Testis (tissue), 2 donors: ENCODE measurements around the gene NOXRED1.

ENCODE experiments used
- CTCF ChIP-seq, 3 experiments: fragments of 450-650 bp in 2 of 3; fragments of 200-600 bp in 1 of 3; sonication (generic) in 1 of 3; IDR thresholded peaks; one replicate each; pipeline ENCODE4 v1.5.1; 2016 to 2019; ENCODE audit warnings: antibody characterized with exemption in 3 of 3, mild to moderate bottlenecking in 2 of 3, moderate library complexity in 1 of 3
- POLR2A ChIP-seq: fragments of 450-650 bp; IDR thresholded peaks from one replicate; pipeline ENCODE4 v1.6.1; 2017; ENCODE audit warnings: antibody characterized with exemption, mild to moderate bottlenecking, moderate library complexity

DNA sequence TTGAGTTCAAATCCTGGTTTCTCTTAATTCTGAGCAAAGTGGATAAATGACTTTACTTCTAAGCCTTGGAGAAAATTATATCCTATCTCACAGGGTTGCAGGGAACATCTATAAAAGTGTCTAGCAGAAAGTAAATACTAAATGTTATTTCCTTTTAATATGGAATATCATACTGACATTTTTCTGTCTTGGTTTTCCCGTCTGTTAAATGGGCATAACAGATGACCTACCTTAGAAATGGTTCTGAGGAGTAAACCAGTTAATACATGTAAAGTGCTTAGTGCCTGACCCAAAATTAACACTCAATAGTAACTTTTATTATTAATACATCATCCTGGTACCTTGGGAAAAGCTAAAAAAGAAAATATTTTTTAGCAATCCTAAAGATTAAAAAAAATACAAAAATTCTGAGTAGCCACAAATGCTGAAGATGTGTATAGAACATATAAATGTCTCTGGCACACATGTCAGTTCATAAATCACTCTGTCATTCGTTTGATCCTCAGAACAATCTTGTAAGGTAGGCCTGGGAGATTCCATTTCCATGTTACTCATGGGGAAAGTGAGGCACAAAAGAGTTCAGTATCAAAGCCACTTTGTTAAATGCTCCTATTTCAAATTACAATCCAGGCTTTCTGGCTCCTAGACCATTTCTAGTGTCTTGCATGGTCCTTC lies 32.8 kb upstream of the NOXRED1 start:
- no peak for TF ChIP-seq CTCF (IDR thresholded peaks at IDR 0.05)
- TF ChIP-seq POLR2A, result no peak
